H9 (cell line): ENCODE results near the gene FAM3C. TPM values are rescaled to one million over a fixed set of nuclear protein-coding genes. Genes with fewer than 3 reads are reported as not detected.

Experiments used
- DNase-seq: peaks from one replicate; pipeline ENCODE4 v3.0.0-alpha.2; 2017
- H2AFZ ChIP-seq: one replicate; pipeline ENCODE4 v1.6.1; 2013; ENCODE audit warnings: mild to moderate bottlenecking, low read length, control low read depth, moderate library complexity
- H2AK5ac ChIP-seq: 2 replicates; pipeline ENCODE4 v1.6.1; 2013; ENCODE audit warnings: low read length, control low read depth, mixed read lengths; ENCODE audit not compliant: insufficient read length
- H2BK120ac ChIP-seq: one replicate; pipeline ENCODE4 v1.6.1; 2013; ENCODE audit warnings: low read depth, mild to moderate bottlenecking, low read length, control low read depth, inconsistent platforms; ENCODE audit not compliant: poor library complexity, severe bottlenecking
- H2BK12ac ChIP-seq: 2 replicates; pipeline ENCODE4 v1.6.1; 2013; ENCODE audit warnings: low read length, control low read depth, mixed read lengths, low read depth; ENCODE audit not compliant: insufficient read length
- H2BK15ac ChIP-seq: 2 replicates; pipeline ENCODE4 v1.6.1; 2013; ENCODE audit warnings: low read depth, low read length, control low read depth
- H2BK20ac ChIP-seq: one replicate; pipeline ENCODE4 v1.6.1; 2013; ENCODE audit warnings: low read depth, mild to moderate bottlenecking, low read length, control low read depth, inconsistent platforms; ENCODE audit not compliant: poor library complexity, severe bottlenecking
- H2BK5ac ChIP-seq: 2 replicates; pipeline ENCODE4 v1.6.1; 2013; ENCODE audit warnings: low read length, control low read depth, mixed read lengths; ENCODE audit not compliant: insufficient read length
- H3K14ac ChIP-seq: 2 replicates; pipeline ENCODE4 v1.6.1; 2013; ENCODE audit warnings: low read length, control low read depth; ENCODE audit not compliant: insufficient read depth
- H3K18ac ChIP-seq: 2 replicates; pipeline ENCODE4 v1.6.1; 2013; ENCODE audit warnings: low read depth, mild to moderate bottlenecking, mixed read lengths, low read length, control low read depth; ENCODE audit not compliant: insufficient read length
- H3K23ac ChIP-seq: 2 replicates; pipeline ENCODE4 v1.6.1; 2013; ENCODE audit warnings: low read length, control low read depth, mixed read lengths, low read depth; ENCODE audit not compliant: insufficient read length
- H3K23me2 ChIP-seq: 2 replicates; pipeline ENCODE4 v1.6.1; 2013; ENCODE audit warnings: low read depth, mild to moderate bottlenecking, mixed read lengths, low read length, control low read depth; ENCODE audit not compliant: insufficient read length, poor library complexity, severe bottlenecking
- H3K27ac ChIP-seq: 2 replicates; pipeline ENCODE4 v1.5.1; 2013; ENCODE audit warnings: low read length, control low read depth, mixed read lengths, low read depth; ENCODE audit not compliant: insufficient read length
- H3K27me3 ChIP-seq: 2 replicates; pipeline ENCODE4 v1.6.1; 2013; ENCODE audit warnings: low read length, control low read depth, inconsistent platforms; ENCODE audit not compliant: insufficient read depth
- H3K4ac ChIP-seq: 2 replicates; pipeline ENCODE4 v1.6.1; 2013; ENCODE audit warnings: low read depth, mild to moderate bottlenecking, control low read depth, inconsistent platforms, low read length, moderate library complexity
- H3K4me1 ChIP-seq: 2 replicates; pipeline ENCODE4 v1.6.1; 2013; ENCODE audit warnings: low read length, control low read depth, inconsistent platforms; ENCODE audit not compliant: insufficient read depth
- H3K4me2 ChIP-seq: 2 replicates; pipeline ENCODE4 v1.6.1; 2013; ENCODE audit warnings: low read length, control low read depth, mixed read lengths; ENCODE audit not compliant: insufficient read length, insufficient read depth
- H3K56ac ChIP-seq: 2 replicates; pipeline ENCODE4 v1.6.1; 2013; ENCODE audit warnings: low read depth, mild to moderate bottlenecking, mixed read lengths, low read length, control low read depth; ENCODE audit not compliant: insufficient read length
- H3K79me1 ChIP-seq: 2 replicates; pipeline ENCODE4 v1.6.1; 2013; ENCODE audit warnings: low read depth, mild to moderate bottlenecking, moderate library complexity, low read length, control low read depth, inconsistent platforms; ENCODE audit not compliant: insufficient read depth, poor library complexity, severe bottlenecking
- H3K79me2 ChIP-seq: 2 replicates; pipeline ENCODE4 v1.6.1; 2013; ENCODE audit warnings: low read length, control low read depth, inconsistent platforms; ENCODE audit not compliant: insufficient read depth
- H3K9ac ChIP-seq: 2 replicates; pipeline ENCODE4 v1.6.1; 2013; ENCODE audit warnings: low read length, control low read depth, mixed read lengths; ENCODE audit not compliant: insufficient read length; ENCODE audit errors: extremely low read depth
- H3K9me3 ChIP-seq: one replicate; pipeline ENCODE4 v1.6.1; 2013; ENCODE audit warnings: low read depth, low read length, inconsistent platforms; ENCODE audit not compliant: control insufficient read depth
- H3T11ph ChIP-seq: one replicate; pipeline ENCODE4 v1.6.1; 2013; ENCODE audit warnings: mild to moderate bottlenecking, low read length, control low read depth, inconsistent platforms
- H4K20me1 ChIP-seq: one replicate; pipeline ENCODE4 v1.6.1; 2013; ENCODE audit not compliant: control insufficient read depth, insufficient read length, insufficient read depth
- H4K5ac ChIP-seq: 2 replicates; pipeline ENCODE4 v1.6.1; 2013; ENCODE audit warnings: low read depth, mild to moderate bottlenecking, mixed read lengths, low read length, control low read depth; ENCODE audit not compliant: insufficient read length
- H4K8ac ChIP-seq: replicated peaks from 2 replicates; pipeline ENCODE4 v1.6.1; 2013; ENCODE audit warnings: low read length, control low read depth, mixed read lengths, low read depth; ENCODE audit not compliant: insufficient read length
- H4K91ac ChIP-seq: 2 replicates; pipeline ENCODE4 v1.6.1; 2013; ENCODE audit warnings: low read depth, mild to moderate bottlenecking, moderate library complexity, mixed read lengths, low read length, control low read depth; ENCODE audit not compliant: insufficient read length
- H3K27ac Mint-ChIP-seq, 3 experiments: 2 replicates in 2 of 3; 3 replicates in 1 of 3; pipeline ENCODE4 v1.8.0; 2020 to 2021; ENCODE audit warnings: mixed read lengths in 3 of 3, mild to moderate bottlenecking in 1 of 3, moderate library complexity in 1 of 3
- H3K27me3 Mint-ChIP-seq: 2 replicates; pipeline ENCODE4 v1.8.0; 2021; ENCODE audit warnings: low read depth, mild to moderate bottlenecking, moderate library complexity, mixed read lengths
- H3K36me3 Mint-ChIP-seq, 3 experiments: 2 replicates in 2 of 3; 3 replicates in 1 of 3; pipeline ENCODE4 v1.8.0; 2020 to 2021; ENCODE audit warnings: low read depth in 3 of 3, mixed read lengths in 3 of 3; ENCODE audit not compliant: insufficient read depth in 1 of 3
- H3K4me1 Mint-ChIP-seq, 2 experiments: 2 replicates each; pipeline ENCODE4 v1.8.0; 2020; ENCODE audit warnings: mixed read lengths in 2 of 2
- H3K4me3 Mint-ChIP-seq, 2 experiments: 2 replicates in 1 of 2; 3 replicates in 1 of 2; pipeline ENCODE4 v1.8.0; 2020 to 2021; ENCODE audit warnings: mild to moderate bottlenecking in 2 of 2, mixed read lengths in 2 of 2, moderate library complexity in 1 of 2
- H3K9me3 Mint-ChIP-seq, 2 experiments: 2 replicates in 1 of 2; 3 replicates in 1 of 2; pipeline ENCODE4 v1.8.0; 2020; ENCODE audit warnings: mild to moderate bottlenecking in 2 of 2, mixed read lengths in 2 of 2, moderate library complexity in 1 of 2
- total RNA-seq: library from RNA; stranded (reverse); gene quantifications from 2 replicates; pipeline ENCODE4 v1.2.1, GENCODE V29; 2021
- TF ChIP-seq, protein P1 (sequence below): fragments of 200-600 bp; sonication (generic); conservative IDR thresholded peaks from 3 replicates; pipeline ENCODE4 v1.8.0; 2021; ENCODE audit warnings: antibody characterized with exemption, mild to moderate bottlenecking

FAM3C gene
- total RNA-seq, 1 experiment from 2014 or later = 64.5 TPM

DNA sequence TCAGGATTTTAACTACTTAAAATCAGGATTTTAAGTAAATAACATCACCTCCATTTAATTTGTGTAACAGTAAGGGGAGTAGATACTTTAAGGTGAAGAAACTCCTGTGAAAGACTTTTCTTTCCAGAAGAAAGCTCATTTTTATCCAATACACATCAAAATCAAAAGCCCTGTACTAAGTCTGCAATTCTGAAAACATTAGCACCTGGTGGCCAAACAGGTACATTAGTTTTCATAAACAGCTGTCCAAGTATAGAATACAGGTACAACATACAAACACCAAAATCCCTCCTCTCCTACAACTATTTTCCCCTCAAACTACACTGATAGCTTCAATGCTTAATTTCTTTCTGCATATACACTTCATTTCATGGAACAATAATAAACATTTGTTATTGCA, 22.9 kb downstream of the FAM3C start:
- Histone ChIP-seq H2BK5ac (no peak overlapping the region), H3K18ac (no peak overlapping the region), H4K20me1 (no peaks in the 10 kb centered on the region), H3K4me2 (no peak overlapping the region), H3K9ac (no peak overlapping the region), H3K27me3 (no peaks in the 10 kb centered on the region), H3T11ph (no peak overlapping the region), H3K23ac (no peak overlapping the region), H2BK15ac (no peak overlapping the region), H3K14ac (no peak overlapping the region), H3K4me1 (no peaks in the 10 kb centered on the region), H3K56ac (no peak overlapping the region), H2AFZ (no peak overlapping the region), H4K8ac (no peak overlapping the region), H3K27ac (no peak overlapping the region), H2BK12ac (no peak overlapping the region), H3K4ac (no peak overlapping the region), H3K23me2 (no peaks in the 10 kb centered on the region), H4K5ac (no peak overlapping the region), H3K79me2 (no peaks in the 10 kb centered on the region; the same call in 1 of the 2 replicates), H2BK120ac (no peak overlapping the region), H3K9me3 (no peaks in the 10 kb centered on the region), H2BK20ac (no peak overlapping the region), H3K79me1 (no peaks in the 10 kb centered on the region), H4K91ac (no peak overlapping the region), H2AK5ac (no peak overlapping the region)
- no peaks in the 10 kb centered on the region for H3K9me3 Mint-ChIP-seq
- TF ChIP-seq, protein P1, sequence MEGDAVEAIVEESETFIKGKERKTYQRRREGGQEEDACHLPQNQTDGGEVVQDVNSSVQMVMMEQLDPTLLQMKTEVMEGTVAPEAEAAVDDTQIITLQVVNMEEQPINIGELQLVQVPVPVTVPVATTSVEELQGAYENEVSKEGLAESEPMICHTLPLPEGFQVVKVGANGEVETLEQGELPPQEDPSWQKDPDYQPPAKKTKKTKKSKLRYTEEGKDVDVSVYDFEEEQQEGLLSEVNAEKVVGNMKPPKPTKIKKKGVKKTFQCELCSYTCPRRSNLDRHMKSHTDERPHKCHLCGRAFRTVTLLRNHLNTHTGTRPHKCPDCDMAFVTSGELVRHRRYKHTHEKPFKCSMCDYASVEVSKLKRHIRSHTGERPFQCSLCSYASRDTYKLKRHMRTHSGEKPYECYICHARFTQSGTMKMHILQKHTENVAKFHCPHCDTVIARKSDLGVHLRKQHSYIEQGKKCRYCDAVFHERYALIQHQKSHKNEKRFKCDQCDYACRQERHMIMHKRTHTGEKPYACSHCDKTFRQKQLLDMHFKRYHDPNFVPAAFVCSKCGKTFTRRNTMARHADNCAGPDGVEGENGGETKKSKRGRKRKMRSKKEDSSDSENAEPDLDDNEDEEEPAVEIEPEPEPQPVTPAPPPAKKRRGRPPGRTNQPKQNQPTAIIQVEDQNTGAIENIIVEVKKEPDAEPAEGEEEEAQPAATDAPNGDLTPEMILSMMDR = no peak; the same call in 1 of the 3 replicates
- no peaks in the 10 kb centered on the region for H3K4me1 Mint-ChIP-seq
- no peak overlapping the region for H3K4me3 Mint-ChIP-seq
- H3K36me3 Mint-ChIP-seq = peaks cover 11 to 65% (median 24%) of the 10 kb centered on the region in 3 experiments; a peak in 6 of 7 replicates
- peak overlapping the region in 1 of 3 experiments; percentile 41; a peak in 1 of 7 replicates for H3K27ac Mint-ChIP-seq
- no peak for DNase-seq
- H3K27me3 Mint-ChIP-seq = no peaks in the 10 kb centered on the region
